ENCODE data around the gene SOX9.

SOX9 gene

GRCh38 chr17:72093707-72094106 lies 27.1 kb upstream of the SOX9 start:
- 77 to 79% methylated on average over 3 of the region's 3 CpGs for WGBS, 2 experiments (ENCODE audit: insufficient coverage in 2 of 2)
- Histone ChIP-seq H3K9me3 (ENCODE audit: control insufficient read depth, low read length) (no peaks in the 10 kb centered on the region), H3K27ac (ENCODE audit: low read depth, low read length, severe bottlenecking) (no peak overlapping the region), H3K4me3 (ENCODE audit: extremely low read depth, insufficient read depth, low read length, poor library complexity, severe bottlenecking) (no peak overlapping the region), H3K4me1 (ENCODE audit: control insufficient read depth, insufficient read depth, low read length, poor library complexity, severe bottlenecking) (no peaks in the 10 kb centered on the region), H3K36me3 (ENCODE audit: control insufficient read depth, insufficient read depth, low read length) (no peaks in the 10 kb centered on the region)

DNA sequence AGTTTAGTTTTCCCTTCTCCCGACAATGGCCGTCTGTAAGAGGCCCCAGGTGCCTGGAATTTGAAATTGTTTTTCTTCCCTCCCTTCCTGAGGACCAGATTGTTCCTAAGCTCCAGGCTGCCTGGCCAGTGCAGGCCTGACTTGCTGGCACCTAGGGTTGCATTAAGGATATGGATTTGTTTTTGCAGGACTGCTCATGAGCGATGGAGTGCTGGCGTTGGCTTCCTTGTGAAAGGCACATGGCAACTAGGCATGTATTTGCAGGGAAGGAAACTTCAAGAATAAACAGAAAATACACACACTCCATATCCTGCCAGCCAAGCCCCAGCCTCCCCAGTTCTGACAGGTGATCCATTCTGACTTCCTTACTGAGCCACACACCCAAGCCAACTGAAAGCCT lies 25.5 kb upstream of the SOX9 start:
- 93 to 96% methylated on average over 2 to 3 of the region's 4 CpGs for WGBS, 2 experiments (ENCODE audit: insufficient coverage in 2 of 2)
- Histone ChIP-seq H3K36me3 (ENCODE audit: control insufficient read depth, insufficient read depth, low read length) (no peaks in the 10 kb centered on the region), H3K9me3 (ENCODE audit: control insufficient read depth, low read length) (no peaks in the 10 kb centered on the region), H3K4me1 (ENCODE audit: control insufficient read depth, insufficient read depth, low read length, poor library complexity, severe bottlenecking) (no peaks in the 10 kb centered on the region), H3K4me3 (ENCODE audit: extremely low read depth, insufficient read depth, low read length, poor library complexity, severe bottlenecking) (no peak overlapping the region), H3K27ac (ENCODE audit: low read depth, low read length, severe bottlenecking) (no peak overlapping the region)

- Histone ChIP-seq H3K27ac (ENCODE audit: low read depth, low read length, severe bottlenecking) (no peak overlapping the region), H3K36me3 (ENCODE audit: control insufficient read depth, insufficient read depth, low read length) (no peaks in the 10 kb centered on the region), H3K4me3 (ENCODE audit: extremely low read depth, insufficient read depth, low read length, poor library complexity, severe bottlenecking) (no peak overlapping the region), H3K9me3 (ENCODE audit: control insufficient read depth, low read length) (no peaks in the 10 kb centered on the region), H3K4me1 (ENCODE audit: control insufficient read depth, insufficient read depth, low read length, poor library complexity, severe bottlenecking) (no peaks in the 10 kb centered on the region)
- 92 to 93% methylated on average over 7 of the region's 10 CpGs for WGBS, 2 experiments (ENCODE audit: insufficient coverage in 2 of 2)
Measured at GRCh38 chr17:72097144-72097543, 23.7 kb upstream of the SOX9 start.

GRCh38 chr17:72099919-72100318 lies 20.9 kb upstream of the SOX9 start:
- H3K4me3 ChIP-seq (ENCODE audit: extremely low read depth, insufficient read depth, low read length, poor library complexity, severe bottlenecking), result no peak overlapping the region

DNA sequence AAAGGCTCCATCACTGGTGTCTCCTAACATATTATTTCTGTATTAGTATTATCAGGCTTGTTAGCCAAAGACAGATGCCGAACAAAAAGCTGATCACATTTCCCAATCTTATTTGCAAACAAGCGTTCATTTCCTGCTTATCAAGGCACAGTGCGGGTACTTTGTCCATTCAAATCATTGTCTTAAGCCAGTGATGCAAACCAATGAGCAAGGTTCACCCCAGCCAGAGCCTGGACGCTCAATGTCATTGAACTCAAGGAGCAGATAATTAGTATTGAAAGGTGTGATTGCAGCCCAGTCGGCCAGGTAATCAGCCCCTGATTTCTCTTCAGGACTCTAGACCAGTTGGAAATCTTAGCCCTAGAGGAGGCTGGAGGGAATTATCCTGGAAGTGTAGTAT lies 20.4 kb upstream of the SOX9 start:
- H3K4me1 ChIP-seq (ENCODE audit: control insufficient read depth, insufficient read depth, low read length, poor library complexity, severe bottlenecking), result no peaks in the 10 kb centered on the region
- 91 to 100% methylated on average over 5 of the region's 5 CpGs for WGBS, 2 experiments (ENCODE audit: insufficient coverage in 2 of 2)
- H3K27ac ChIP-seq (ENCODE audit: low read depth, low read length, severe bottlenecking), result no peak overlapping the region
- H3K9me3 ChIP-seq (ENCODE audit: control insufficient read depth, low read length), result no peaks in the 10 kb centered on the region
- H3K4me3 ChIP-seq (ENCODE audit: extremely low read depth, insufficient read depth, low read length, poor library complexity, severe bottlenecking), result no peak overlapping the region
- H3K36me3 ChIP-seq (ENCODE audit: control insufficient read depth, insufficient read depth, low read length), result no peaks in the 10 kb centered on the region

More at GRCh38 chr17:72099919-72100318, 20.9 kb upstream of the SOX9 start:
- Histone ChIP-seq H3K9me3 (ENCODE audit: control insufficient read depth, low read length) (no peaks in the 10 kb centered on the region), H3K4me1 (ENCODE audit: control insufficient read depth, insufficient read depth, low read length, poor library complexity, severe bottlenecking) (no peaks in the 10 kb centered on the region), H3K36me3 (ENCODE audit: control insufficient read depth, insufficient read depth, low read length) (no peaks in the 10 kb centered on the region), H3K27ac (ENCODE audit: low read depth, low read length, severe bottlenecking) (no peak overlapping the region)
- WGBS, 2 experiments (ENCODE audit: insufficient coverage in 2 of 2), result 100% methylated on average over 1 of the region's 4 CpGs; no CpG with 5 or more reads in 1 of the 2 experiments

DNA sequence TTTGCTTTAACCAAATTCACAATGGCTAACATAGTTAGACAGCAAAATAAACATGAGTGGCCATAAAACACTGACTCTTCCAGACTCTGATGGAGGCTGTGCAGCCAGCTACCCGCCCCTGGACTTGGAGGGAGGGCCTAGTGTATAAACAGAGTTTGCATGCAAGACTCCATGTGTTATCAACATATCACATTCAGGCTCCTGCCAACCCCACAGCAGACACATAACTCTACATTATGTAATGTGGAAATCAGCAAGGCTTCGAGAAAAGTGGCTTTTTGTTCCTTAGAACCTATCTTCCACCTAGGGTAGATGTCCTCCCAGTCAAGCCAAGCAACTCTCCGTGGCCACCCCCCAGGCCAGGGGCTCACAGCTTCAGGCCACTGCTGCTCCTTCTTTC lies 19.3 kb upstream of the SOX9 start:
- H3K27ac ChIP-seq (ENCODE audit: low read depth, low read length, severe bottlenecking), result no peak overlapping the region
- 88% methylated on average over 2 of the region's 3 CpGs; no CpG with 5 or more reads in 1 of the 2 experiments for WGBS, 2 experiments (ENCODE audit: insufficient coverage in 2 of 2)
- H3K4me3 ChIP-seq (ENCODE audit: extremely low read depth, insufficient read depth, low read length, poor library complexity, severe bottlenecking), result no peak overlapping the region
- H3K4me1 ChIP-seq (ENCODE audit: control insufficient read depth, insufficient read depth, low read length, poor library complexity, severe bottlenecking), result no peaks in the 10 kb centered on the region
- no peaks in the 10 kb centered on the region for H3K9me3 ChIP-seq (ENCODE audit: control insufficient read depth, low read length)
- no peaks in the 10 kb centered on the region for H3K36me3 ChIP-seq (ENCODE audit: control insufficient read depth, insufficient read depth, low read length)

- Histone ChIP-seq H3K27ac (ENCODE audit: low read depth, low read length, severe bottlenecking) (no peak overlapping the region), H3K36me3 (ENCODE audit: control insufficient read depth, insufficient read depth, low read length) (no peaks in the 10 kb centered on the region), H3K4me1 (ENCODE audit: control insufficient read depth, insufficient read depth, low read length, poor library complexity, severe bottlenecking) (no peaks in the 10 kb centered on the region), H3K4me3 (ENCODE audit: extremely low read depth, insufficient read depth, low read length, poor library complexity, severe bottlenecking) (no peak overlapping the region), H3K9me3 (ENCODE audit: control insufficient read depth, low read length) (no peaks in the 10 kb centered on the region)
- WGBS, 2 experiments (ENCODE audit: insufficient coverage in 2 of 2), result 100% methylated on average over 1 of the region's 1 CpG; no CpG with 5 or more reads in 1 of the 2 experiments
Measured at GRCh38 chr17:72102366-72102765, 18.5 kb upstream of the SOX9 start.

- no peaks in the 10 kb centered on the region for H3K4me1 ChIP-seq (ENCODE audit: control insufficient read depth, insufficient read depth, low read length, poor library complexity, severe bottlenecking)
- WGBS, 2 experiments (ENCODE audit: insufficient coverage in 2 of 2), result 93 to 94% methylated on average over 7 to 8 of the region's 11 CpGs
- H3K36me3 ChIP-seq (ENCODE audit: control insufficient read depth, insufficient read depth, low read length), result no peaks in the 10 kb centered on the region
- no peaks in the 10 kb centered on the region for H3K9me3 ChIP-seq (ENCODE audit: control insufficient read depth, low read length)
- H3K4me3 ChIP-seq (ENCODE audit: extremely low read depth, insufficient read depth, low read length, poor library complexity, severe bottlenecking), result no peak overlapping the region
- no peak overlapping the region for H3K27ac ChIP-seq (ENCODE audit: low read depth, low read length, severe bottlenecking)
Measured at GRCh38 chr17:72104164-72104862, 16.5 kb upstream of the SOX9 start.

- no peaks in the 10 kb centered on the region for H3K36me3 ChIP-seq (ENCODE audit: control insufficient read depth, insufficient read depth, low read length)
- no peaks in the 10 kb centered on the region for H3K9me3 ChIP-seq (ENCODE audit: control insufficient read depth, low read length)
- H3K4me1 ChIP-seq (ENCODE audit: control insufficient read depth, insufficient read depth, low read length, poor library complexity, severe bottlenecking), result no peaks in the 10 kb centered on the region
- no peak overlapping the region for H3K27ac ChIP-seq (ENCODE audit: low read depth, low read length, severe bottlenecking)
- WGBS, 2 experiments (ENCODE audit: insufficient coverage in 2 of 2), result 76 to 94% methylated on average over 2 to 6 of the region's 6 CpGs
- H3K4me3 ChIP-seq (ENCODE audit: extremely low read depth, insufficient read depth, low read length, poor library complexity, severe bottlenecking), result no peak overlapping the region
Measured at GRCh38 chr17:72104863-72105234, 16.0 kb upstream of the SOX9 start.

GRCh38 chr17:72107100-72107499 lies 13.7 kb upstream of the SOX9 start:
- Histone ChIP-seq H3K4me3 (ENCODE audit: extremely low read depth, insufficient read depth, low read length, poor library complexity, severe bottlenecking) (no peak overlapping the region), H3K4me1 (ENCODE audit: control insufficient read depth, insufficient read depth, low read length, poor library complexity, severe bottlenecking) (no peaks in the 10 kb centered on the region), H3K9me3 (ENCODE audit: control insufficient read depth, low read length) (no peaks in the 10 kb centered on the region), H3K27ac (ENCODE audit: low read depth, low read length, severe bottlenecking) (no peak overlapping the region), H3K36me3 (ENCODE audit: control insufficient read depth, insufficient read depth, low read length) (no peaks in the 10 kb centered on the region)
- 57 to 81% methylated on average over 4 to 5 of the region's 5 CpGs for WGBS, 2 experiments (ENCODE audit: insufficient coverage in 2 of 2)

DNA sequence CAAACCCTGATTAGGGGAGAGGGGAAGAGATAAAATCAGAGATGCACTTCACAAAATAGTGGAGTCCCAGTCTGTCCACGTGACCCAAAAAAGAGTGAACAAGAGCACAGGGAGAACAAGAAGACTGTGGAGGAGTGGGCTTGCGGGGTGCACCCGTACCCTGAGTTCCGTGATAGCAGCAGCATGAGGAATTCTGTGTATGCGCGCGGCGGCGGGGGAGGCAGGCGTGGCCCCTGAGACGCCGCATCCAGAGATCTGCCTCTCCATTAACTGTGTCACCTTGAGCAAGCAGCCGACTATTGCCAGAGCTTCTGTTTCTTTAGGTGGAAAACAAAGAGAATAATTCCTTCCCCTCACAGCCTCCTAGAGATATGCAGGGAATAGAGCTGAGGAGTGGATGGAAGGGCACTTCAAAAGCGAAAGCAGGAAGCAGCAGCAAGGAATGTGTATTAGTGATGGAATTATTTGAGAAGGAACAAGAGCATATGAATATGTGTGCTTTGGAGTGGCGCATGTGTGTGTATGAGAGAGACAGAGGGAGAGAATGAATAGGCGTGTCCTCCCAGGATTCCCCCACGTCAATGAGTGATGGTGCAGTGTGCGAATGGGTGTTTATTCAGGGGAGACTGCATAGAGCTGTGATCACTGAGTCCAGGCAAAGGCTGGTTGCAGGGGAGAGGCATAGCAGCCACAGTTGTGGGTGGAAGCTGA lies 10.4 kb upstream of the SOX9 start:
- 80 to 86% methylated on average over 9 to 17 of the region's 18 CpGs for WGBS, 2 experiments (ENCODE audit: insufficient coverage in 2 of 2)
- H3K27ac ChIP-seq (ENCODE audit: low read depth, low read length, severe bottlenecking), result no peak overlapping the region
- H3K4me3 ChIP-seq (ENCODE audit: extremely low read depth, insufficient read depth, low read length, poor library complexity, severe bottlenecking), result no peak overlapping the region
- no peaks in the 10 kb centered on the region for H3K36me3 ChIP-seq (ENCODE audit: control insufficient read depth, insufficient read depth, low read length)
- no peaks in the 10 kb centered on the region for H3K9me3 ChIP-seq (ENCODE audit: control insufficient read depth, low read length)
- H3K4me1 ChIP-seq (ENCODE audit: control insufficient read depth, insufficient read depth, low read length, poor library complexity, severe bottlenecking), result no peaks in the 10 kb centered on the region

Data from mesodermal cell (in vitro differentiated cells).